Choroid plexus epithelial cell (primary cell): ENCODE data around the gene CSTB.
A peak's percentile ranks its signal among the peaks of the same experiment; 100 is the strongest.

ENCODE experiments used
- DNase-seq: peaks from one replicate; pipeline ENCODE4 v3.0.0-alpha.2; 2010; ENCODE audit warnings: low read depth
- H3K4me3 ChIP-seq: 2 replicates; pipeline ENCODE4 v1.5.1; 2011; ENCODE audit warnings: low read depth, mild to moderate bottlenecking, control low read depth, low read length, moderate library complexity
- TF ChIP-seq, protein P1 (sequence below): conservative IDR thresholded peaks from 2 replicates; pipeline ENCODE4 v1.5.1; 2011; ENCODE audit warnings: low read depth, mild to moderate bottlenecking, control low read depth, inconsistent platforms, low read length, moderate library complexity

Gene CSTB

DNA sequence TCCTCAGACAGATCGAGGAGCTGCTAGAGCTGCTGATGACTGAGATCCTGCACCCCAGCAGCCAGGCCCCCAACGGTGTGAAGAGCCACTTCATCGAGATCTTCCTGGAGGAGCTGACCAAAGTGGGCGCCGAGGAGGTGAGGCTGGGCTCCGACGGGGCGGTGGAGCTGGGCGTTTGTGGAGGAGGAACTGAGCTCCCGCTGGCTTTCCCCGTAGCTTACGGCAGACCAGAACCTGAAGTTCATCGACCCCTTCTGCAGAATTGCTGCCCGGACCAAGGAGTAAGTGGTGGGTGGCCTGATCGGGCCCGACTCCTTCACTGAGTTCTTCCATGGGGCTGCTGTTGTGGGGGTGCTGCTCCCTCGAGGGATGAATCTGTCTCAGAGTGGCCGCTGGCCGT is 21.3 kb upstream of the CSTB start:
- DNase-seq: no peak
- H3K4me3 ChIP-seq: no peak overlapping the region
- TF ChIP-seq, protein P1, sequence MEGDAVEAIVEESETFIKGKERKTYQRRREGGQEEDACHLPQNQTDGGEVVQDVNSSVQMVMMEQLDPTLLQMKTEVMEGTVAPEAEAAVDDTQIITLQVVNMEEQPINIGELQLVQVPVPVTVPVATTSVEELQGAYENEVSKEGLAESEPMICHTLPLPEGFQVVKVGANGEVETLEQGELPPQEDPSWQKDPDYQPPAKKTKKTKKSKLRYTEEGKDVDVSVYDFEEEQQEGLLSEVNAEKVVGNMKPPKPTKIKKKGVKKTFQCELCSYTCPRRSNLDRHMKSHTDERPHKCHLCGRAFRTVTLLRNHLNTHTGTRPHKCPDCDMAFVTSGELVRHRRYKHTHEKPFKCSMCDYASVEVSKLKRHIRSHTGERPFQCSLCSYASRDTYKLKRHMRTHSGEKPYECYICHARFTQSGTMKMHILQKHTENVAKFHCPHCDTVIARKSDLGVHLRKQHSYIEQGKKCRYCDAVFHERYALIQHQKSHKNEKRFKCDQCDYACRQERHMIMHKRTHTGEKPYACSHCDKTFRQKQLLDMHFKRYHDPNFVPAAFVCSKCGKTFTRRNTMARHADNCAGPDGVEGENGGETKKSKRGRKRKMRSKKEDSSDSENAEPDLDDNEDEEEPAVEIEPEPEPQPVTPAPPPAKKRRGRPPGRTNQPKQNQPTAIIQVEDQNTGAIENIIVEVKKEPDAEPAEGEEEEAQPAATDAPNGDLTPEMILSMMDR: no peak

DNA sequence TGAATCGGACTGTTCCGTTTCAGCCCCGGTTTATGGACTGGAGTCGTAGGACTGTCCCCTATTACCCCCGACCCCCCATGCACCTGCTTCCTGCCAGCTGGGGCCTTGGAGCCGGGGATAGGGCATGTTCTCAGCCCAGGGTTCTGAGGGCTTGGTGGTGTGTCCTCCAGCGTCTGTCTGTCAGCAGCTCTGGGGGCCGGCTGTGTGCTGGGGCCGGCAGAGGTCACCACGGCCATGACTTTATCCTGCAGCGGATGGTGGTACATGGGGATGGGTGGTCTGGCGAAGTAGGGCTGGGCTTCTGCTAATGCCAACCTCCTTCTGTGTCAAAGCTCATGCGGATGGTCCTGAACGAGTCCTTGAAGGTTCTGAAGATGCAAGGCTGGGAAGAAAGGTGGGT is 18.7 kb upstream of the CSTB start:
- DNase-seq: no peak
- TF ChIP-seq, protein P1: no peak
- no peak overlapping the region for H3K4me3 ChIP-seq

DNA sequence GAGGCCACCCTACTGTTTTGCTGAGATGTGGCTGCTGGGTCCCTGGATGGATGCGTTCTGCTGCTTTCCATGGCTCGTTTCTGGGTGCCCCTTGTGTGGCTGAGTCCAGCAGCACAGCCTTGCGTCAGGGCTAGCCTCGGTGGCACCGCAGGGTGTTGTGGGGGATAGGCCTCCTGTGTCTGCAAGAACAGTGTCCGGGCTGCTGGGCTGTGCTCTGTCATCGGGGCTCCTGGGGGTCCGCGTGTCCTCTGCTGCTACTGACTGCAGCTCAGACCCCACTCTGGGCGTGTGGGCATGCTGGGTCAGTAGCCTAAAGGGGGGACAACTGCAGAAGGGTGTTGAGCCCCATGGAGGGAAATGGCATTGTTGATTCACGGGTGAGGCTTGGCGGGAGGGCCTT is 18.2 kb upstream of the CSTB start:
- no peak overlapping the region for H3K4me3 ChIP-seq
- TF ChIP-seq, protein P1: no peak
- DNase-seq: no peak

DNA sequence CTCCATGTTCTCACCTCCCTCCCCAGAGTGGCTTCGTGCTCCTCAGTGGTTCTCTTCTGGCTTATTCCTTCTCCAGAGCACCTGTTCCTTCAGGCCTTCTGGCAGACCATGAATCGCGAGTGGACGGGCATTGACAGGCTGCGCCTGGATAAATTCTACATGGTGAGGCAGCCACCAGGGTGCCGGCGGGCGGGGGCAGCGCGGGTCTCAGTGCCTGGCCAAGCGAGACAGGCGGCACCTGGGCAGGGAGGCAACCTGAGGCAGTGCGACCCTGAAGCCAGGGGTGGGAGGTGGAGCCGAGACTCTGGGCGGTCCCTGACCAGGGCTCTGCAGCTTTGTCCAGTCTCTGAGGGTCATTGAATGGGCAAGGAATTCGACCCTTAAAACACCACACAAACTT is 17.1 kb upstream of the CSTB start:
- H3K4me3 ChIP-seq: no peak overlapping the region
- no peak for DNase-seq
- TF ChIP-seq, protein P1: no peak

DNA sequence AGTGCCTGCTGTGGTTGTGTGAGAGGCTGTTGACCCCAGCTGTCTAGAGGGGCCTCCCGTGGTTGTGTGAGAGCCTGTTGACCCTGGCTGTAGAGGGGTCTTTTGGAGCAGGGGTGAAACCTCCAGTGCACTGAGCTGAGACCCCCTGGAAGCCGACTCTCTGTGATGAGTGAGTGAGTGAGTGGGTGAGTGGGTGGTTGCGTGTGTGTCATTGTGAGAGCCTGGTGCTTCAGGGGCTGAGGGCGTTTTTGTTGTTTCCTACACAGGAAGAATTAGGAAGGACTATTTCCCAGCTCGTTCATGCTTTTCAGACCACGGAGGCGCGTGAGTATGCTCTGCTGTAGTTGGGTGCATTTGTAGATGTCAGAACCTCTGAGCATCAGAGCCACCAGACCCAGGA is 16.3 kb upstream of the CSTB start:
- H3K4me3 ChIP-seq: no peak overlapping the region
- no peak for DNase-seq
- TF ChIP-seq, protein P1: no peak

DNA sequence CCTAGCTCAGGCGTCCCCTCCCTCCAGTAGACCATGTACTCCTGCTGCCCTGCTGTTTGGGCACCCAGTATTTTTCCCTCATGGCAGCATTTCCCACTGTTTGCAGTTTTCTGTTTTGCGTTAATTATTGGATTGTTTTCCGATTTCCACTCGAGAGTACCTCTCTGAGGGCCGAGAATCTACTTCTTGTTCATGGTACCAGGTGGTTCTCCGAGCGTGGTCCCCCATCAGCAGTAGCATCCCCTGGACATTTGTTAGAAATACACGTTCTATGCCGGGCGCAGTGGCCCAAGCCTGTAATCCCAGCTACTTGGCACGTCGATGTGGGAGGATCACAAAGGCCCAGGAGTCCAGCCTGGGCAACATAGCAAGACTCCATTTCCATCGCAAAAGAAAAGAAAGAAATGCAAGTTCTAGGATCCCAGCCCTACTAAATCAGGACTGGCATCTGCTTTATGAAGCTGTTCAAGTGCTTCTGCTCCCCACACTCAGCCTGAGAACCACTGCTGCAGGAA is 14.0 kb upstream of the CSTB start:
- DNase-seq: no peak
- TF ChIP-seq, protein P1: no peak
- peak overlapping the region; percentile 97 for H3K4me3 ChIP-seq

DNA sequence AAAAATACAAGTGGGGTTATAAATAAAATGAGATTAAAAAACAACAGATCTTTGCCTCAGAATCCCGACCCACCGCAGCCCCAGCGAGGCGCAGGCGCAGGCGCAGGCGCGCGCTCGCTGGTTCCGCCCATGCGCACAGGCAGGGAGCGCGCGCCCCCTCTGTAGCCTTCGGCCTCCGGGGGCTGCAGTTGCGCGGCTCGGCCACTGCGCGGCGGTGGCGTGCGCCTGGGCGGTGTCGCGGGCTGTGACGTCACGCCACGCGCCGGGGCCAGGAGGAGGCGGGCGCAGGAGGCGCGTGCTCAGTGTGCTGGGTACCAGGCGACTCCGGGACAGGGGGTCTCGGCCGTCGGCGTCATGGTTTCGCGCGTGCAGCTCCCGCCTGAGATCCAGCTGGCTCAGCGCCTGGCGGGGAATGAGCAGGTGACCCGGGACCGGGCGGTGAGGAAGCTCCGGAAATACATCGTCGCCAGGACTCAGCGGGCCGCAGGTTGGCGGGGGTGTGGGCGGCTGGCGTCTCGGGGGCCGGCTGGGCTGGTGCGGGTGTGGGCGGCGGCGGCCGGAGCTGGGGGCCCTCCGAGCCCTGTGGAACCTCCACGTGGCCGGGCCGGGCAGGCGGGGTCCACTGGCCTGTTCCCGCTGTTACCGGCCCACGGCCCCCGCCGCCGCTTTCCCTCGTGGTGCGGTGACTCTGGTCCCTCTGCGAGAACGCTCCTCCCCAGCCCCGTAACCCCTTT is 13.3 kb upstream of the CSTB start, which contains the start of gene RRP1:
Gene RRP1 (plus strand): TSS at position 302 of the 734 bp plus-strand sequence. CDS start 53 bp downstream, at position 355.
- peak within 1 kb of the TSS; percentile 97 for H3K4me3 ChIP-seq
- TF ChIP-seq, protein P1: peak; percentile 50
- peak; percentile 89 for DNase-seq
